Esophagus squamous epithelium (tissue), 5 donors: ENCODE results near the gene PRRG3. TPM values are rescaled to one million over a fixed set of nuclear protein-coding genes. Genes with fewer than 3 reads are reported as not detected.

Source experiments
- DNase-seq: peaks from one replicate; lab custom pipeline; 2025; lab: John Stamatoyannopoulos, UW
- H3K27ac ChIP-seq, 4 donors: fragments of 200-600 bp; sonication (generic); one replicate each; pipeline ENCODE4 v1.5.1; 2016 to 2019; ENCODE audit warnings: mild to moderate bottlenecking in 1 of 4
- H3K27me3 ChIP-seq, 4 donors: fragments of 200-600 bp; sonication (generic); 1 replicate in 3 of 4; 2 replicates in 1 of 4; pipeline versions ENCODE4 v1.5.1 to v1.6.0; 2017 to 2021; ENCODE audit warnings: antibody characterized with exemption in 1 of 4
- H3K36me3 ChIP-seq, 3 donors: fragments of 200-600 bp; sonication (generic); one replicate each; pipeline ENCODE4 v1.5.1; 2016 to 2019
- H3K4me1 ChIP-seq, 3 donors: fragments of 200-600 bp; sonication (generic); one replicate each; pipeline ENCODE4 v1.5.1; 2017 to 2019
- H3K4me3 ChIP-seq, 4 donors: fragments of 200-600 bp; sonication (generic); 1 replicate in 3 of 4; 2 replicates in 1 of 4; pipeline ENCODE4 v1.5.1; 2016 to 2019; ENCODE audit warnings: mild to moderate bottlenecking in 2 of 4, moderate library complexity in 1 of 4
- H3K9me3 ChIP-seq, 3 donors: fragments of 200-600 bp; sonication (generic); one replicate each; pipeline ENCODE4 v1.5.1; 2016 to 2019
- POLR2A ChIP-seq, 4 donors: fragments of 450-650 bp; IDR thresholded peaks; one replicate each; pipeline ENCODE4 v1.6.1; 2017; ENCODE audit warnings: antibody characterized with exemption in 4 of 4, mild to moderate bottlenecking in 4 of 4, moderate library complexity in 3 of 4
- WGBS, 2 donors: methylation state at CpG; one replicate each; pipeline ENCODE4 v1.1.5; 2018; 5-methylcytosine and 5-hydroxymethylcytosine counted together
- intact Hi-C: fragments of 100-400 bp; cut with DNase I; formaldehyde crosslinking; loops from one replicate; pipeline ENCODE4 v1.15.0; 2022
- total RNA-seq, 4 donors: library from RNA; depleted of rRNA; stranded (reverse); fragments of >200 nt; gene quantifications; one replicate each; pipeline ENCODE4 v1.1.0, GENCODE V29; 2016
- TF ChIP-seq, protein P1 (sequence below), 6 experiments: fragments of 450-650 bp in 4 of 6; fragments of 200-600 bp in 2 of 6; sonication (generic) in 2 of 6; IDR thresholded peaks; one replicate each; pipeline ENCODE4 v1.5.1; 2016 to 2019; ENCODE audit warnings: antibody characterized with exemption in 6 of 6, mild to moderate bottlenecking in 4 of 6, moderate library complexity in 4 of 6
- donor health status: DM: yes; HTN: yes; CAD: no.

The PRRG3 gene
- 1 to 10 TPM in 1 of 4 donors, under 1 TPM in 2, not detected in 1; 0.15 to 1.1 (median 0.41) TPM for total RNA-seq

DNA sequence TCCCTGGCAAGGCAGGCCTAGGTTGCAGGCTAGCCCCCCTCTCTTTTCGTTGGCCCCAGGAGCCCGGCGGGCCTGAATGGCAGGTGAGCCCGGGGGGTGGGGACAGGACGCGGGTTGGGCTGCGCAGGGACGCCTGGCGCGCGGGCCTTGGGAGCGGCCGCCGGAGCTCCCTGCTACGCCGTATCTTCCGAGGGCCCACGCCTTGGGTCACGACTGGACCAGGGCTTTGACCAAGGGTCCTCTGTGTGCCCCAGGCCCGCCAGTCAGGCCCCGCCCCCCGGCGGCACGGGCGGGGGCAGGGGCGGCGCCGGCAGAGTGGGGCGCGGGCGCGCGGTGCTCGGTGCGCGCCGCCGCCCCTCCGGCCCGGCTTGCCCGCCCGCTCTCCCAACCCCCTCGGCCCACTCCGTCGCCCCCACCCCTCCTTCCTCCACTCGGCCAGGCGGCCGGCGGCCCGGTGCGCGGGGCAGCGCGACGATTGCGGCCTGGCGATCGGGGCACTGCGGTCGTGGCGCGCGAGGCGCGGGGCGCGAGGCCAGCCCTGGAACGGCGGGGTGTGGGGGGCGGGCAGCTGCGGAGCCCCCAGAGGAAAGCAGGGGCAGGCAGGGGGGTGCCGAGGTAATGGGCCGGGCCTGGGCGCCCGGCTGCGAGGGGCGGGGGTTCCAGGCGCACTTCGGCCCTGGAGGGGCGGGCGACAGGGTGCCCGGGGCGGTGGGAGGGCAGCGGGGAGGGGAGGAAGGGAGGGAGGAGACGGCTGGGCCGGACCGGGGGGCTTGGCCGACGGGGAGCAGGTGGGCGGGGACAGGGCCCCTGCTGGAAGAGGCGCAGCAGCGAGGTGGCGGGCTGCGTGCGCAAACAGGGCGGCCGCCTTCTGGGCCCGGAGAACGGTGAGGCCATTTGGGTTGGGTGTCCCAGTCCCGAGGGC, at the start of gene PRRG3:
TSS of gene PRRG3 (plus strand) at position 798 of the 922 bp plus-strand sequence. CDS start 3,357 bp downstream, outside the sequence.
- H3K36me3 ChIP-seq, result no peaks in the 10 kb centered on the region
- peaks cover 0 to 28% (median 0%) of the 10 kb centered on the region in 4 donors for H3K27me3 ChIP-seq
- H3K27ac ChIP-seq, result peak within 1 kb of the TSS in 1 of 4 donors; percentile 9
- H3K4me3 ChIP-seq, result peak within 1 kb of the TSS; percentile 8 to 57 (median 27)
- intact Hi-C loops, result no loop called here
- H3K9me3 ChIP-seq, result no peaks in the 10 kb centered on the region
- TF ChIP-seq, protein P1, sequence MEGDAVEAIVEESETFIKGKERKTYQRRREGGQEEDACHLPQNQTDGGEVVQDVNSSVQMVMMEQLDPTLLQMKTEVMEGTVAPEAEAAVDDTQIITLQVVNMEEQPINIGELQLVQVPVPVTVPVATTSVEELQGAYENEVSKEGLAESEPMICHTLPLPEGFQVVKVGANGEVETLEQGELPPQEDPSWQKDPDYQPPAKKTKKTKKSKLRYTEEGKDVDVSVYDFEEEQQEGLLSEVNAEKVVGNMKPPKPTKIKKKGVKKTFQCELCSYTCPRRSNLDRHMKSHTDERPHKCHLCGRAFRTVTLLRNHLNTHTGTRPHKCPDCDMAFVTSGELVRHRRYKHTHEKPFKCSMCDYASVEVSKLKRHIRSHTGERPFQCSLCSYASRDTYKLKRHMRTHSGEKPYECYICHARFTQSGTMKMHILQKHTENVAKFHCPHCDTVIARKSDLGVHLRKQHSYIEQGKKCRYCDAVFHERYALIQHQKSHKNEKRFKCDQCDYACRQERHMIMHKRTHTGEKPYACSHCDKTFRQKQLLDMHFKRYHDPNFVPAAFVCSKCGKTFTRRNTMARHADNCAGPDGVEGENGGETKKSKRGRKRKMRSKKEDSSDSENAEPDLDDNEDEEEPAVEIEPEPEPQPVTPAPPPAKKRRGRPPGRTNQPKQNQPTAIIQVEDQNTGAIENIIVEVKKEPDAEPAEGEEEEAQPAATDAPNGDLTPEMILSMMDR (IDR thresholded peaks at IDR 0.05), result no peak
- TF ChIP-seq POLR2A (IDR thresholded peaks at IDR 0.05), result no peak
- no peak for DNase-seq
- H3K4me1 ChIP-seq, result peaks cover 0 to 6% (median 4%) of the 10 kb centered on the region in 3 donors
- WGBS, 2 donors, result 37% methylated on average over 2 of the region's 100 CpGs; no CpG with 5 or more reads in 1 of the 2 donors

DNA sequence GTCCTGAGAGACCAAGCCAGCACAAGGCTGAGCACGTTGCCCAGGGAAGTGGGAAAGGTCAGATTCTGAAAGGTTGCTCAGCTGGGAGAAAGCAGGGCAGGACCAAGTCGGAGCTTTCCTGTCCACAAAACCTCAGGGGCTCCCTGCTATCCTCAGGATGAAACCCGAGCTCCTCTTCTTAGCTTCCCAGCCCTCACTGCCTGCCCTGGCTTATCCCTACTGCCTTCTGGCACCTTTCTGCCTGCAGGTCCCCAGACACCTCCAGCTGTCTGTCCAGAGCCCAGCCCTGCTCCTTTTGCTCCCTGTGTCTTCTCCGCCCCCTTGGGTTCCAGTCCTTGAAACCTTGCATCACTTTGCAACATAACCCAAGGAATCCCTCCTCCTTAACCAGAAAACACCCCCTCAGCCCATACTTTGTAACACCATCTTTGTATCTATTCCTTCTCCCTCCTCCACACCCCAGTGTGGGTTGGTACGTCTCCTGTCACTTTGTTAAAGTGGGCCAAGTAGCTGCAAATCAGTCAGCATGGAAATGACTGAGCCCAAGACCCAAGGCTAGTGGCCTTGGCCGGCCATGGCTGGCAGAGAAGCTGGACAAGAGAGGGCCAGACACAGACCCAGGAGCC, 20.0 kb upstream of the PRRG3 start:
- intact Hi-C loops, result no loop called here
- H3K9me3 ChIP-seq, result no peaks in the 10 kb centered on the region
- no peak for TF ChIP-seq POLR2A (IDR thresholded peaks at IDR 0.05)
- TF ChIP-seq, protein P1 (IDR thresholded peaks at IDR 0.05), result no peak
- H3K27me3 ChIP-seq, result no peaks in the 10 kb centered on the region
- WGBS, 2 donors, result 49 to 100% methylated on average over 2 to 5 of the region's 6 CpGs
- no peaks in the 10 kb centered on the region for H3K36me3 ChIP-seq
- no peaks in the 10 kb centered on the region for H3K4me1 ChIP-seq
- no peak overlapping the region for H3K27ac ChIP-seq
- DNase-seq, result no peak
- H3K4me3 ChIP-seq, result no peak overlapping the region

DNA sequence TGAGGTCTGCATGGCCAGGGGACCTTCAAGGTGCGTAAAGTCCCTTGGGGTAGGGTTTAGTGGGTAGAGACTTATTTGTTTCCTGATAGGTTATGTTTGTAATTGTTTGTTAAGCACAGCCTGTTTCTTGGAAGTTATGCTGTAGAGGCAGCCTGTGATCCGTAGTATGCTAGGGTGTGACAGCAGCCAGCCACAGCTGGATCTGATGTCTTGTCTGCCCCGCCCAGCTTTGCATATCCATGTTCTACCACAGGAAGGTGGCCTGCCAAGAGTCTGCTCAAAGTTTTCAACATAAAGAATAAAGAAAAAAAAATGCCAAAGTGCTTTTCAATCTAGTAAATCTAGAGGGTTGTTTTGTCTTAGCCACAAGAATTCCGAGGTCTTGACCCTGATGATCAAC, 19.1 kb upstream of the PRRG3 start:
- no peak for DNase-seq
- H3K9me3 ChIP-seq, result no peaks in the 10 kb centered on the region
- TF ChIP-seq, protein P1 (IDR thresholded peaks at IDR 0.05), result no peak
- no peak for TF ChIP-seq POLR2A (IDR thresholded peaks at IDR 0.05)
- no peak overlapping the region for H3K27ac ChIP-seq
- H3K4me3 ChIP-seq, result no peak overlapping the region
- no peaks in the 10 kb centered on the region for H3K27me3 ChIP-seq
- WGBS, 2 donors, result 58 to 83% methylated on average over 1 to 4 of the region's 4 CpGs
- intact Hi-C loops, result no loop called here
- no peaks in the 10 kb centered on the region for H3K36me3 ChIP-seq
- H3K4me1 ChIP-seq, result no peaks in the 10 kb centered on the region

DNA sequence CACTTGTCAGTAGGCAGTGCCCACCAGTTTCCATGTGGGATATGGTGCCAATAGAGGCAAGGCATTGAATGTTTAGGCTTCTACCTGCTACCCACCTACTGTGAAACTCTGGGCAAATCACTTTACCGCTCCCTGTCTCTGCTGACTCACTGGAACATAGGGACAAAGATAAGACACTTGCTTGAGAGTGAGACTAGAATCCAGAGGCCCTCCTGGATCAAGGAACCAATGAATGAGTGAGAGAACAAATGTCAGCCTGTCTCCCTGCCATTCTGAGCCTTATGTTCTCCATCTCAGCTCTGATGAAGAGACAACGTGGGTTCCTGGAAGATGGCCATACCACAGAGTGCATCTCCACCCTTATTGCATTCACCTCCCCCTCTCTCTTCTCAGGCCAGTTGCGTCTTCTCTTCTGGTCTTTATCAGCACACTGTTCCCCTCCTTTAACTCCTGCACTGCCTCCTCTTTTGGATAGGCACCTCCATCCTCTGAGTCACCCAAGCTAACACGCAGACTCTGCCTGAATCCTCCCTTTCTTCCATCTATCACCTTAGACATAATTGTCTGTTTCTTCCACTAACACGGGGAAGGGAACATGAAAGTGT, 15.4 kb upstream of the PRRG3 start:
- Histone ChIP-seq H3K4me1 (no peaks in the 10 kb centered on the region), H3K27ac (no peak overlapping the region), H3K36me3 (no peaks in the 10 kb centered on the region), H3K27me3 (no peaks in the 10 kb centered on the region), H3K9me3 (no peaks in the 10 kb centered on the region), H3K4me3 (no peak overlapping the region)
- 50 to 66% methylated on average over 4 to 5 of the region's 5 CpGs for WGBS, 2 donors
- DNase-seq, result no peak
- TF ChIP-seq, protein P1 (IDR thresholded peaks at IDR 0.05), result no peak
- intact Hi-C loops, result loop anchor here (5.0 kb wide), 1 partner anchor 528 kb away; no protein-coding TSS in a partner anchor
